ENCODE results near the gene PSMB8. TPM values are rescaled to one million over a fixed set of nuclear protein-coding genes. Genes with fewer than 3 reads are reported as not detected.
"Not testable (repeated sequence)": the region's sequence is repeated elsewhere in the genome, so short reads cannot be mapped to it uniquely, and the experiment has no call there.

Gene PSMB8
- total RNA-seq, 2 donors from 2014 or later = 15.4 to 29.2 TPM

DNA sequence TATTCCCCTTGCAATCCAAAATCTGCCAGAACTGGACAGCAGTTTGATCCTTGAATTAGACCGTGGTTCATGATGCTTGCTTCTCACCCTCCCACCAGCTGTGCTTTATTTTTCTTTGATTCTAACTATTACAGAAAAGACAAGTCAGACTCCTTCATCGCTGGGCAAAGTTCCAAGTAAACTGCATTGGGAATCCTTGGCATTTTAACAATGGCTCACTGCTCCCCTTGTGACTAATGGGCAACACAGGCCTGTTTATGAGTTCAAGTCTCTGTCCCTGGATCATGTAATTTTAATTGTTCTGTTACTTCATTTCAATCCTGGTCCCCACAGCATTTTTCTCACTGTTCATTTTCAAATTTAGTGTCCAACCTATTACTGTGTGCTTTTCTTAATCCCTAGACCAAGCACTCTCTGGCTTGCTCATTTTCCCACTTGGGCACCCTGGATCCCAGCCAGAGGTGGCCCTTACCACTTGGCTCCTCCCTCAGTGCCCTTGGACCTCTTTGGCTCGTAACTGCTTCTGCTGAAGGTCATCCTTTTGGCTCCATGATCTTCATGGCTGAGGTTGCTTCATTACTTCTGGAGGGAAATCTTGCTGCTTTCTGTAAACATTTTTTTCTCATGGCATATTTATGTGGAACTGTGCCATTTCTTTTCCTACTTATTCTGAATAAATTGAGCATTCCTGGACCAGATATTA, 43.0 kb upstream of the PSMB8 start:
- no peaks in the 10 kb centered on the region for H3K36me3 ChIP-seq
- H3K4me1 ChIP-seq = peaks cover 0 to 12% of the 10 kb centered on the region in 2 donors
- no peak for DNase-seq (ENCODE audit: low spot score)
- no peak overlapping the region for H3K27ac ChIP-seq
- no peaks in the 10 kb centered on the region for H3K9me3 ChIP-seq
- TF ChIP-seq, protein P1, sequence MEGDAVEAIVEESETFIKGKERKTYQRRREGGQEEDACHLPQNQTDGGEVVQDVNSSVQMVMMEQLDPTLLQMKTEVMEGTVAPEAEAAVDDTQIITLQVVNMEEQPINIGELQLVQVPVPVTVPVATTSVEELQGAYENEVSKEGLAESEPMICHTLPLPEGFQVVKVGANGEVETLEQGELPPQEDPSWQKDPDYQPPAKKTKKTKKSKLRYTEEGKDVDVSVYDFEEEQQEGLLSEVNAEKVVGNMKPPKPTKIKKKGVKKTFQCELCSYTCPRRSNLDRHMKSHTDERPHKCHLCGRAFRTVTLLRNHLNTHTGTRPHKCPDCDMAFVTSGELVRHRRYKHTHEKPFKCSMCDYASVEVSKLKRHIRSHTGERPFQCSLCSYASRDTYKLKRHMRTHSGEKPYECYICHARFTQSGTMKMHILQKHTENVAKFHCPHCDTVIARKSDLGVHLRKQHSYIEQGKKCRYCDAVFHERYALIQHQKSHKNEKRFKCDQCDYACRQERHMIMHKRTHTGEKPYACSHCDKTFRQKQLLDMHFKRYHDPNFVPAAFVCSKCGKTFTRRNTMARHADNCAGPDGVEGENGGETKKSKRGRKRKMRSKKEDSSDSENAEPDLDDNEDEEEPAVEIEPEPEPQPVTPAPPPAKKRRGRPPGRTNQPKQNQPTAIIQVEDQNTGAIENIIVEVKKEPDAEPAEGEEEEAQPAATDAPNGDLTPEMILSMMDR (IDR thresholded peaks at IDR 0.05) = no peak
- H3K27me3 ChIP-seq = no peaks in the 10 kb centered on the region
- no peak overlapping the region for H3K4me3 ChIP-seq

DNA sequence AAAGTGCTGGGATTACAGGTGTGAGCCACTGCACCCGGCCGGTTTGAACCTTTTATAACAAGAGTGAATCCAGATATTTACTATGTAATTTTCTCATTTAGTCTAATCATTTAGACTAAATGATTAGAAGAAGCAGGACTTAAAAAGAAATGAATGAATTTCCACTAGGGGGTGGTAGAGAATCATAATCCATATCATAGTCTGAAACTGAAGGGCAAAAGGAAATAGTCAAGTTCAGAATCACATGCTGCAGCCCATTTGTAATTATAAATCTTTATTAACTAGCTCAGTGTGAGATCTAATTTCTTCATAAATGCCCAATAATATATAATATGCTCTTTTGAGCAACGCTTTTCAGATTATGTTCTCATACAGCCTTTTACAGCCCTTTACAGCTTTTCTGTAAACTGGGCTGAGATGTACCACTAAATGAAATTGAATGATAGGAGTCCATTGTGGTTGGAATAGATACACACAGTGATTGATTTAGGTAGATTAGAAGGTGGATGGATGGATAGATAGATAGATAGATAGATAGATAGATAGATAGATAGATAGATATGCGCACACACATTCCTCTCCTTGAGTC, 41.9 kb upstream of the PSMB8 start:
- TF ChIP-seq, protein P1 (IDR thresholded peaks at IDR 0.05) = peak in 1 of 2 donors; percentile 71
- no peaks in the 10 kb centered on the region for H3K27me3 ChIP-seq
- H3K27ac ChIP-seq = no peak overlapping the region

DNA sequence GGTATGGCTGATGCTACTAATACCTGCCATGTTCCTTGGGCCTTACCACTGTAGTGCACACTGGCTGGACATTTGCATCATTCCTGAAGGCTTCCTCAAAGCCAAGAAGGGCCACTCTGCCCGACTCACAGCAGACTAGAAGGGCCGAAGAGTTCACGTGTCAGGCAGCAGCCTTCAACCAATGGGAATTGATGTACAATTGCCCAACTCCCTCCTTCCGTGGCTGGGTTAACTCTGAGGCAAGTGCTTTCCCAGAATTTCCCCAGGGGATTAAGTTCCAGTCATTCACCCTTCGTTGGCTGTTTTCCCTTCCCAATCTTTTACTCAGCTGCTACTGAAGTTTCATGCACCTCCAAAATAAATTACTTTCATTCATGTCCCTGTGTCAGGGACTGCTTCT, 39.9 kb upstream of the PSMB8 start:
- no peaks in the 10 kb centered on the region for H3K9me3 ChIP-seq
- no peak overlapping the region for H3K4me3 ChIP-seq
- H3K27me3 ChIP-seq = no peaks in the 10 kb centered on the region
- H3K36me3 ChIP-seq = no peaks in the 10 kb centered on the region
- H3K4me1 ChIP-seq = peaks cover 0 to 12% of the 10 kb centered on the region in 2 donors
- peak; percentile 81 for DNase-seq (ENCODE audit: low spot score)
- no peak overlapping the region for H3K27ac ChIP-seq
- TF ChIP-seq, protein P1 (IDR thresholded peaks at IDR 0.05) = no peak

More for the DNA sequence above, 41.9 kb upstream of the PSMB8 start:
- Histone ChIP-seq H3K4me3 (no peak overlapping the region), H3K36me3 (no peaks in the 10 kb centered on the region), H3K4me1 (peaks cover 0 to 12% of the 10 kb centered on the region in 2 donors), H3K9me3 (no peaks in the 10 kb centered on the region)
- DNase-seq (ENCODE audit: low spot score) = no peak

DNA sequence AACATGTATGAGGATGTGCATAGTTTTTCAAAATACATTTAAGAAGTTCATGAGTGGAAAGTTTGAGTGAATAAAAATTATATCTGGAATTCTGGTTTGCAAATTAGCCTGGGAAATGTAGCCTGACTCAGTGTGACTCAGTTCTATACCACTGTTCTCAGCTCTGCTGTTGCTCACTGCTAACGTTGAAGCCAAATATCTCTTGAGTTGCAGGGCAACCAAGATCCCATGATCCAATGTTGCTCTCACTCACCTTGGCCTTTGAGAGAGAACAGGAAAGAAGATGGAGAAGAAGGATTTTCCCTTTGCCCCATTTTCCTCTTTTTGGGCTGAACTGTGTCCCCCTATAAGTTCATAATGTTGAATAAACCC, 39.0 kb upstream of the PSMB8 start:
- peaks cover 0 to 12% of the 10 kb centered on the region in 2 donors for H3K4me1 ChIP-seq
- H3K4me3 ChIP-seq = no peak overlapping the region
- TF ChIP-seq, protein P1 (IDR thresholded peaks at IDR 0.05) = no peak
- H3K27me3 ChIP-seq = no peaks in the 10 kb centered on the region
- no peak overlapping the region for H3K27ac ChIP-seq
- H3K36me3 ChIP-seq = no peaks in the 10 kb centered on the region
- H3K9me3 ChIP-seq = no peaks in the 10 kb centered on the region
- no peak for DNase-seq (ENCODE audit: low spot score)

DNA sequence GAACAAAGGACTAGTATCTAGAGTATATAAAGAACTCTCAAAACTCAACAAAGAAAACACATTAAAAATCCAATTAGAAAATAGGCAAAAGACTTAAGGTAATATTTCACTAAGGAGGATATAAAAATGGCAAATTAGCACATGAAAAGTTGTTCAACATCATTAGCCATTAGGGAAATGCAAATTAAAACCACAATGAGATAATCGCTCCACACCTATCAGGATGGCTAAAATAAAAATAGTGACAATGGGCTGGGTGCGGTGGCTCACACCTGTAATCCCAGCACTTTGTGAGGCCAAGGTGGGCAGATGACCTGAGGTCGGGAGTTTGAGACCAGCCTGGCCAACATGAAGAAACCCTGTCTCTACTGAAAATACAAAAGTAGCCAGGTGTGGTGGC, 37.1 kb upstream of the PSMB8 start:
- not testable (repeated sequence) for H3K9me3 ChIP-seq; H3K36me3 ChIP-seq; H3K27me3 ChIP-seq; DNase-seq (ENCODE audit: low spot score); H3K4me3 ChIP-seq; H3K27ac ChIP-seq; H3K4me1 ChIP-seq

DNA sequence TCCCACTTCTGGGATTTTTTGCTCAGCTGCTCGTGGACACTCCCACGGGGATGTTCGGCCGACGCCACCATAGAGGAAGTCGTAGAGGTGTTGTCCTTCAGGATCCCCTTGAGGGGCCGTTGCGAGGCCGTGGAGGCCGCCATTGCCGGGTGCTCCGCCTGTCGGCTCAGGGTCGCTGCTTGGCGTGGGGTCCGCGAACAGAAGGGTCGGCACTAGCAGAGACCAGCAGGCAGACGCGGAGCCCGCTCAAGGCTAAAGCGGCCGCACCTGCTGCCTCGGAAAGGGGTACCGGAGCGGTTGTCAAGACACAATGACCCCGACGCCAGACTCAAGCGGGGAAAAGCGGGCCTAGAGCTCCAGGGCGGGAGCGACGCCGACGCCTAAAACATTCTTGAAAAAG, 35.8 kb upstream of the PSMB8 start:
- H3K4me3 ChIP-seq = no peak overlapping the region
- H3K27ac ChIP-seq = no peak overlapping the region
- TF ChIP-seq, protein P1 (IDR thresholded peaks at IDR 0.05) = no peak
- H3K36me3 ChIP-seq = no peaks in the 10 kb centered on the region
- DNase-seq (ENCODE audit: low spot score) = no peak
- H3K4me1 ChIP-seq = no peaks in the 10 kb centered on the region
- H3K27me3 ChIP-seq = no peaks in the 10 kb centered on the region
- H3K9me3 ChIP-seq = no peaks in the 10 kb centered on the region
